Urinary bladder (tissue), 4 donors: ENCODE results near the gene PRR3. TPM values are rescaled to one million over a fixed set of nuclear protein-coding genes. Genes with fewer than 3 reads are reported as not detected.
"Not testable (repeated sequence)": the region's sequence is repeated elsewhere in the genome, so short reads cannot be mapped to it uniquely, and the experiment has no call there.

Source experiments
- DNase-seq: peaks from one replicate; pipeline ENCODE4 v3.0.0-alpha.2; 2015; ENCODE audit errors: extremely low spot score
- H3K27ac ChIP-seq: one replicate; pipeline ENCODE4 v1.5.1; 2013; ENCODE audit warnings: low read depth, mild to moderate bottlenecking, moderate library complexity
- H3K36me3 ChIP-seq: one replicate; pipeline ENCODE4 v1.6.1; 2013; ENCODE audit warnings: mild to moderate bottlenecking, moderate library complexity; ENCODE audit not compliant: insufficient read depth
- H3K4me1 ChIP-seq: one replicate; pipeline ENCODE4 v1.6.1; 2013; ENCODE audit warnings: mild to moderate bottlenecking, moderate library complexity; ENCODE audit not compliant: insufficient read depth
- H3K4me3 ChIP-seq: one replicate; pipeline ENCODE4 v1.5.1; 2013; ENCODE audit warnings: low read depth, low read length
- WGBS: extraction: QIAGEN DNeasy Blood & Tissue Kit; methylation state at CpG from one replicate; pipeline ENCODE4 v1.1.7; 2013; 5-methylcytosine and 5-hydroxymethylcytosine counted together
- polyA plus RNA-seq: library from polyadenylated mRNA; stranded (reverse); fragments of 200-250 nt; gene quantifications from one replicate; pipeline ENCODE4 v1.2.3, GENCODE V29; 2013
- total RNA-seq: library from RNA; depleted of rRNA; stranded (reverse); fragments of >200 nt; gene quantifications from one replicate; pipeline ENCODE4 v1.2.3, GENCODE V29; 2014
- donor health status: healthy with polysubstance abuse.
- donor health status: healthy.

Gene PRR3
- total and polyA plus RNA-seq, 2 donors: 8.5 to 11.0 TPM

GRCh38 chr6:30570740-30571074 is 13.6 kb downstream of the PRR3 start:
- DNase-seq: no peak
- Histone ChIP-seq H3K36me3 (no peaks in the 10 kb centered on the region), H3K4me3 (peak overlapping the region; percentile 54), H3K27ac (peak overlapping the region; percentile 95), H3K4me1 (peaks cover 2% of the 10 kb centered on the region)
- 1% methylated on average over 18 of the region's 18 CpGs for WGBS

GRCh38 chr6:30571075-30571761 is 14.1 kb downstream of the PRR3 start, which contains the start of gene ABCF1:
TSS of gene ABCF1 (plus strand) at chr6:30571442. CDS start at chr6:30571488, 46 bp downstream.
- DNase-seq: peak; percentile 88
- peak within 1 kb of the TSS; percentile 95 for H3K27ac ChIP-seq
- peaks cover 2% of the 10 kb centered on the region for H3K4me1 ChIP-seq
- no peaks in the 10 kb centered on the region for H3K36me3 ChIP-seq
- WGBS: under 1% methylated on average over 59 of the region's 59 CpGs
- peak within 1 kb of the TSS; percentile 54 for H3K4me3 ChIP-seq

GRCh38 chr6:30571762-30572082 is 14.6 kb downstream of the PRR3 start:
- peaks cover 2% of the 10 kb centered on the region for H3K4me1 ChIP-seq
- no peak overlapping the region for H3K27ac ChIP-seq
- no peak for DNase-seq
- H3K4me3 ChIP-seq: peak overlapping the region; percentile 54
- under 1% methylated on average over 8 of the region's 8 CpGs for WGBS
- H3K36me3 ChIP-seq: no peaks in the 10 kb centered on the region

- Histone ChIP-seq H3K36me3 (no peaks in the 10 kb centered on the region), H3K4me1 (peaks cover 2% of the 10 kb centered on the region), H3K4me3 (peak overlapping the region; percentile 54), H3K27ac (no peak overlapping the region)
- DNase-seq: no peak
Observed at GRCh38 chr6:30572148-30572547, 15.1 kb downstream of the PRR3 start.

GRCh38 chr6:30573113-30573512 is 16.0 kb downstream of the PRR3 start:
- Histone ChIP-seq H3K4me3 (no peak overlapping the region), H3K36me3 (no peaks in the 10 kb centered on the region), H3K27ac (no peak overlapping the region), H3K4me1 (peaks cover 2% of the 10 kb centered on the region)
- DNase-seq: no peak
- 66% methylated on average over 4 of the region's 4 CpGs for WGBS

GRCh38 chr6:30578051-30578450 is 21.0 kb downstream of the PRR3 start:
- peaks cover 5% of the 10 kb centered on the region for H3K36me3 ChIP-seq
- no peak for DNase-seq
- WGBS: 97% methylated on average over 8 of the region's 8 CpGs
- no peaks in the 10 kb centered on the region for H3K4me1 ChIP-seq
- H3K27ac ChIP-seq: no peak overlapping the region
- no peak overlapping the region for H3K4me3 ChIP-seq

GRCh38 chr6:30583921-30584320 is 26.8 kb downstream of the PRR3 start:
- WGBS: 93% methylated on average over 5 of the region's 5 CpGs
- Histone ChIP-seq H3K36me3 (peaks cover 24% of the 10 kb centered on the region), H3K27ac (no peak overlapping the region)

GRCh38 chr6:30589754-30590358 is 32.8 kb downstream of the PRR3 start:
- DNase-seq: no peak
- H3K4me1 ChIP-seq: no peaks in the 10 kb centered on the region
- H3K36me3 ChIP-seq: peaks cover 3% of the 10 kb centered on the region
- no peak overlapping the region for H3K4me3 ChIP-seq
- WGBS: 90% methylated on average over 15 of the region's 15 CpGs
- H3K27ac ChIP-seq: peak overlapping the region; percentile 40

More at GRCh38 chr6:30583921-30584320, 26.8 kb downstream of the PRR3 start:
- no peak for DNase-seq
- Histone ChIP-seq H3K4me3 (no peak overlapping the region), H3K4me1 (no peaks in the 10 kb centered on the region)

- Histone ChIP-seq H3K4me3 (no peak overlapping the region), H3K27ac (peak overlapping the region; percentile 40), H3K4me1 (no peaks in the 10 kb centered on the region), H3K36me3 (no peaks in the 10 kb centered on the region)
- WGBS: 81% methylated on average over 8 of the region's 8 CpGs
- DNase-seq: no peak
Observed at GRCh38 chr6:30590509-30590908, 33.4 kb downstream of the PRR3 start.

- Histone ChIP-seq H3K27ac (peak overlapping the region; percentile 24), H3K36me3 (no peaks in the 10 kb centered on the region), H3K4me3 (no peak overlapping the region), H3K4me1 (no peaks in the 10 kb centered on the region)
- peak; percentile 84 for DNase-seq
- 63% methylated on average over 1 of the region's 1 CpG for WGBS
Observed at GRCh38 chr6:30591008-30591407, 33.9 kb downstream of the PRR3 start.

GRCh38 chr6:30592287-30592686 is 35.2 kb downstream of the PRR3 start:
- Histone ChIP-seq H3K27ac (no peak overlapping the region), H3K4me3 (no peak overlapping the region), H3K36me3 (no peaks in the 10 kb centered on the region), H3K4me1 (no peaks in the 10 kb centered on the region)
- WGBS: 97% methylated on average over 1 of the region's 1 CpG
- DNase-seq: no peak

GRCh38 chr6:30597315-30598144 is 40.4 kb downstream of the PRR3 start:
- H3K27ac ChIP-seq, H3K4me3 ChIP-seq, H3K4me1 ChIP-seq, DNase-seq, H3K36me3 ChIP-seq: not testable (repeated sequence)
- 76% methylated on average over 15 of the region's 15 CpGs for WGBS

GRCh38 chr6:30598912-30599624 is 42.0 kb downstream of the PRR3 start:
- 67% methylated on average over 12 of the region's 12 CpGs for WGBS
- peaks cover 11% of the 10 kb centered on the region for H3K36me3 ChIP-seq
- H3K4me1 ChIP-seq: no peaks in the 10 kb centered on the region
- DNase-seq: no peak
- no peak overlapping the region for H3K4me3 ChIP-seq
- H3K27ac ChIP-seq: no peak overlapping the region
